HEK293 (cell line): ENCODE data around the gene MYO1C.
A peak's percentile ranks its signal among the peaks of the same experiment; 100 is the strongest.

Experiments used
- CTCF ChIP-seq: fragments of 450-650 bp; formaldehyde crosslinking; IDR thresholded peaks from 2 replicates; pipeline ENCODE4 v1.5.1; 2016; ENCODE audit warnings: missing biosample characterization, missing genetic modification characterization
- ELK4 ChIP-seq: IDR thresholded peaks from 2 replicates; pipeline ENCODE4 v1.6.1; 2011; ENCODE audit warnings: mild to moderate bottlenecking, low read depth, low read length, borderline replicate concordance
- GLIS1 ChIP-seq: fragments of 450-650 bp; formaldehyde crosslinking; IDR thresholded peaks from 2 replicates; pipeline ENCODE4 v1.5.1; 2016; ENCODE audit warnings: missing biosample characterization, missing genetic modification characterization
- GLIS2 ChIP-seq: fragments of 450-650 bp; formaldehyde crosslinking; IDR thresholded peaks from 2 replicates; pipeline ENCODE4 v1.5.1; 2016; ENCODE audit warnings: missing biosample characterization, missing genetic modification characterization
- INSM2 ChIP-seq: fragments of 450-650 bp; formaldehyde crosslinking; IDR thresholded peaks from 2 replicates; pipeline ENCODE4 v1.5.1; 2016; ENCODE audit warnings: missing biosample characterization, missing genetic modification characterization
- RBAK ChIP-seq: fragments of 450-650 bp; formaldehyde crosslinking; IDR thresholded peaks from 2 replicates; pipeline ENCODE4 v1.5.1; 2016; ENCODE audit warnings: missing biosample characterization, missing genetic modification characterization
- REST ChIP-seq: fragments of 450-650 bp; formaldehyde crosslinking; IDR thresholded peaks from 2 replicates; pipeline ENCODE4 v1.5.1; 2016; ENCODE audit warnings: missing biosample characterization, missing genetic modification characterization
- SCRT2 ChIP-seq: fragments of 450-650 bp; formaldehyde crosslinking; IDR thresholded peaks from 2 replicates; pipeline ENCODE4 v1.5.1; 2016; ENCODE audit warnings: missing biosample characterization, missing genetic modification characterization
- SP7 ChIP-seq: fragments of 450-650 bp; formaldehyde crosslinking; IDR thresholded peaks from 2 replicates; pipeline ENCODE4 v1.5.1; 2016; ENCODE audit warnings: missing biosample characterization, missing genetic modification characterization
- ZNF121 ChIP-seq: fragments of 450-650 bp; formaldehyde crosslinking; IDR thresholded peaks from 2 replicates; pipeline ENCODE4 v1.5.1; 2016; ENCODE audit warnings: missing biosample characterization, missing genetic modification characterization
- ZNF155 ChIP-seq: fragments of 450-650 bp; formaldehyde crosslinking; IDR thresholded peaks from 2 replicates; pipeline ENCODE4 v1.5.1; 2016; ENCODE audit warnings: missing biosample characterization, missing genetic modification characterization
- ZNF18 ChIP-seq: fragments of 450-650 bp; formaldehyde crosslinking; IDR thresholded peaks from 2 replicates; pipeline ENCODE4 v1.5.1; 2016; ENCODE audit warnings: missing biosample characterization, missing genetic modification characterization
- ZNF398 ChIP-seq: fragments of 450-650 bp; formaldehyde crosslinking; IDR thresholded peaks from 2 replicates; pipeline ENCODE4 v1.5.1; 2017; ENCODE audit warnings: missing biosample characterization, missing genetic modification characterization
- ZNF423 ChIP-seq: fragments of 450-650 bp; formaldehyde crosslinking; IDR thresholded peaks from 2 replicates; pipeline ENCODE4 v1.5.1; 2016; ENCODE audit warnings: missing biosample characterization, missing genetic modification characterization
- ZNF670 ChIP-seq: fragments of 450-650 bp; formaldehyde crosslinking; IDR thresholded peaks from 2 replicates; pipeline ENCODE4 v1.5.1; 2016; ENCODE audit warnings: missing biosample characterization, missing genetic modification characterization, low read depth
- ZNF777 ChIP-seq: fragments of 450-650 bp; formaldehyde crosslinking; IDR thresholded peaks from 2 replicates; pipeline ENCODE4 v1.5.1; 2017; ENCODE audit warnings: missing biosample characterization, missing genetic modification characterization, borderline replicate concordance

The MYO1C gene

GRCh38 chr17:1455291-1455796, 37.1 kb downstream of the MYO1C start (continued):
- peak; percentile 64 for TF ChIP-seq CTCF (tag by site-specific recombination)
- TF ChIP-seq GLIS2: peak; percentile 88
- TF ChIP-seq ZNF155 (tag by site-specific recombination): no peak
- peak; percentile 33; the same call in 1 of the 2 replicates for TF ChIP-seq ZNF121 (tag by site-specific recombination)
- no peak for TF ChIP-seq ZNF670
- TF ChIP-seq SCRT2 (tag by site-specific recombination): peak; percentile 98
- TF ChIP-seq ZNF423 (tag by site-specific recombination): peak; percentile 24; the same call in 1 of the 2 replicates
- TF ChIP-seq ELK4: no peak
- TF ChIP-seq INSM2: no peak
- peak; percentile 21; the same call in 1 of the 2 replicates for TF ChIP-seq ZNF398 (tag by site-specific recombination)
- TF ChIP-seq SP7 (tag by site-specific recombination): 0 out of 2 replicates have a peak, but pooled peaks have one; percentile 23
- no peak for TF ChIP-seq RBAK (tag by site-specific recombination)
- TF ChIP-seq ZNF18 (tag by site-specific recombination): no peak
- 0 out of 2 replicates have a peak, but pooled peaks have one; percentile 23 for TF ChIP-seq REST (tag by site-specific recombination)
- no peak for TF ChIP-seq ZNF777 (tag by site-specific recombination)
- TF ChIP-seq GLIS1 (tag by site-specific recombination): peak; percentile 75
